Subcutaneous abdominal adipose tissue (tissue), 5 donors: Measurements from ENCODE around the gene FAM53B.
A peak's percentile ranks its signal among the peaks of the same experiment; 100 is the strongest.

Experiments used
- H3K27ac ChIP-seq: one replicate; pipeline ENCODE4 v1.7.0; 2013; ENCODE audit warnings: low read depth, mild to moderate bottlenecking, inconsistent platforms, low read length, moderate library complexity
- H3K27me3 ChIP-seq, 5 donors: one replicate each; pipeline ENCODE4 v1.7.0; 2013; ENCODE audit warnings: low read length in 5 of 5, inconsistent platforms in 1 of 5; ENCODE audit not compliant: control insufficient read depth in 5 of 5, insufficient read depth in 4 of 5
- H3K36me3 ChIP-seq, 5 donors: one replicate each; pipeline ENCODE4 v1.7.0; 2013; ENCODE audit warnings: low read length in 5 of 5; ENCODE audit not compliant: control insufficient read depth in 5 of 5, insufficient read depth in 5 of 5
- H3K4me1 ChIP-seq, 5 donors: one replicate each; pipeline ENCODE4 v1.7.0; 2013; ENCODE audit warnings: low read length in 5 of 5, mild to moderate bottlenecking in 3 of 5, moderate library complexity in 1 of 5; ENCODE audit not compliant: control insufficient read depth in 5 of 5, insufficient read depth in 5 of 5
- H3K4me3 ChIP-seq, 5 donors: one replicate each; pipeline ENCODE4 v1.7.0; 2013; ENCODE audit warnings: low read length in 5 of 5, low read depth in 1 of 5
- H3K9ac ChIP-seq, 5 donors: one replicate each; pipeline ENCODE4 v1.7.0; 2013; ENCODE audit warnings: low read length in 5 of 5, mild to moderate bottlenecking in 4 of 5, moderate library complexity in 3 of 5
- H3K9me3 ChIP-seq, 5 donors: one replicate each; pipeline ENCODE4 v1.7.0; 2013; ENCODE audit warnings: low read length in 5 of 5; ENCODE audit not compliant: control insufficient read depth in 5 of 5
- donor health status: healthy.
- donor health status: healthy.
- donor health status: healthy.
- donor health status: healthy.
- donor health status: healthy.

The FAM53B gene

DNA sequence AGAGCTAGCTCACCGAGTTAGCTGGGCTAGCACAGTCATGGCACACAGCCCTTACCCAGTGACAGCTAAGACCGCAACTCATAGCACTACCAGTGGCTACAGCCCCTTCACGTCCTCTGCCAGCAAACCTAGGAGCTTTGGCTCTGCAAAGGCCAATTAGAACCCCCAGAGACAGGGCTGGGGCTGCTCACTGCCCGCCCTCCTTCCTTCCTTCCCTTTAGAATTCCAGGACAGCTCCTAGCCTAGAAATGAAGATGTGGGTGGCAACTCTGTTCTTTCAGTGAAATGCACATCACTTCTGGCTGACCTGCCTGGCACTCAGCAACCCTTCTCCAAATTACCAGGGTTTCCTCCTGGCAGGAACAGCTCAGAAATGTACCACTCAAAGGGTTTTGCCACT, 99.9 kb downstream of the FAM53B start:
- H3K4me1 ChIP-seq, result peaks cover 49 to 94% (median 84%) of the 10 kb centered on the region in 5 donors
- H3K4me3 ChIP-seq, result no peak overlapping the region
- no peak overlapping the region for H3K9ac ChIP-seq
- no peak overlapping the region for H3K27ac ChIP-seq
- H3K27me3 ChIP-seq, result peaks cover 0 to 4% (median 0%) of the 10 kb centered on the region in 5 donors
- H3K36me3 ChIP-seq, result peaks cover 0 to 13% (median 0%) of the 10 kb centered on the region in 5 donors
- no peaks in the 10 kb centered on the region for H3K9me3 ChIP-seq

GRCh38 chr10:124643330-124644009, 100.7 kb downstream of the FAM53B start:
- H3K36me3 ChIP-seq, result peaks cover 0 to 13% (median 0%) of the 10 kb centered on the region in 5 donors
- no peak overlapping the region for H3K4me3 ChIP-seq
- H3K9ac ChIP-seq, result no peak overlapping the region
- peaks cover 43 to 94% (median 84%) of the 10 kb centered on the region in 5 donors for H3K4me1 ChIP-seq
- no peaks in the 10 kb centered on the region for H3K9me3 ChIP-seq
- H3K27me3 ChIP-seq, result peaks cover 0 to 4% (median 0%) of the 10 kb centered on the region in 5 donors
- no peak overlapping the region for H3K27ac ChIP-seq

GRCh38 chr10:124642088-124642710, 102.0 kb downstream of the FAM53B start:
- Histone ChIP-seq H3K27ac (peak overlapping the region; percentile 20), H3K9ac (peak overlapping the region in 2 of 5 donors; percentile 20 to 39), H3K36me3 (peaks cover 0 to 13% (median 0%) of the 10 kb centered on the region in 5 donors), H3K4me1 (peaks cover 34 to 87% (median 75%) of the 10 kb centered on the region in 5 donors), H3K4me3 (peak overlapping the region in 1 of 5 donors; percentile 17), H3K27me3 (peaks cover 0 to 4% (median 0%) of the 10 kb centered on the region in 5 donors), H3K9me3 (no peaks in the 10 kb centered on the region)

DNA sequence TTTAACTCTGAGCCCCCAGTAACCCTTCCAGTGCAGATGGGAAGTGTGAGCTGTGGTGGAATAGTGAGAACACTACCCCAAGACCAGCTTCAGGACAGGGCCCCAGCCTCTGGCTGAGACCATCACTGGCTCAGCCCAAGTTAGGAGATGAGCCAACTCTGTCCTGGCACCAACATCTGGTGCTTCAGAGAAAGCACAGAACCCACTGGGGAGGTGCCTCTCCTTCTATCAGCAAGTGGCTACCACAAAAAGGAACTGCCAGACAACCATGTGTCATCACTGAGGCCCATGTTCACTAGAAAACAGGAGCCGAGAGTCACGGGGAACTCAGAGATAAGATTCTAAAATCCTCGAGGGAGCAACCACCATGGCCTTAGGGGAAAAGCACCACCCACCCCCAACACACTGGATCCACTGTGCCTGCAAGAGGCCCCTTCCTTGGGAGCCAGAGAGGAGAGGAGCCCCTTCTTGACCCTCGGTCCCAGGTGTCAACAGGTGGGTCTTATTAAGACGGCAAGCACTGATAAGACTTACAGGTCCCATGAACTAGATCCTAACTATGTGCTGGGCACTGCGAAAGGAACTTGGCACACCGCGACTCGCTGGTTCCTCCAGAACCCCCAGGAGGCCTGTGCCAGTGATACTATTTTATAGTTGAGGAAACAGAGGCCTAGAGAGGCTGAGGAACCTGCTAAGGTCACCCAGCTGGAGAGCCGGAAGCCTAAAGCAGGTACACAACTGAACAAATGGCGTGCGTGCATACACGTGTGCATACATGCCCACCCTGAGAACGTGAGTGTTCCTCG, 102.7 kb downstream of the FAM53B start:
- peak overlapping the region; percentile 23 for H3K27ac ChIP-seq
- peak overlapping the region in 2 of 5 donors; percentile 20 to 39 for H3K9ac ChIP-seq
- H3K4me1 ChIP-seq, result peaks cover 28 to 86% (median 68%) of the 10 kb centered on the region in 5 donors

GRCh38 chr10:124640538-124641231, 103.5 kb downstream of the FAM53B start:
- peaks cover 20 to 78% (median 60%) of the 10 kb centered on the region in 5 donors for H3K4me1 ChIP-seq
- H3K9ac ChIP-seq, result peak overlapping the region in 1 of 5 donors; percentile 11
- H3K27me3 ChIP-seq, result no peaks in the 10 kb centered on the region
- peak overlapping the region; percentile 23 for H3K27ac ChIP-seq
- H3K9me3 ChIP-seq, result no peaks in the 10 kb centered on the region
- no peak overlapping the region for H3K4me3 ChIP-seq
- H3K36me3 ChIP-seq, result peaks cover 0 to 16% (median 2%) of the 10 kb centered on the region in 5 donors

More for the DNA sequence above, 102.7 kb downstream of the FAM53B start:
- Histone ChIP-seq H3K36me3 (peaks cover 0 to 16% (median 2%) of the 10 kb centered on the region in 5 donors), H3K4me3 (peak overlapping the region in 2 of 5 donors; percentile 6 to 17), H3K27me3 (peaks cover 0 to under 1% (median 0%) of the 10 kb centered on the region in 5 donors), H3K9me3 (no peaks in the 10 kb centered on the region)

DNA sequence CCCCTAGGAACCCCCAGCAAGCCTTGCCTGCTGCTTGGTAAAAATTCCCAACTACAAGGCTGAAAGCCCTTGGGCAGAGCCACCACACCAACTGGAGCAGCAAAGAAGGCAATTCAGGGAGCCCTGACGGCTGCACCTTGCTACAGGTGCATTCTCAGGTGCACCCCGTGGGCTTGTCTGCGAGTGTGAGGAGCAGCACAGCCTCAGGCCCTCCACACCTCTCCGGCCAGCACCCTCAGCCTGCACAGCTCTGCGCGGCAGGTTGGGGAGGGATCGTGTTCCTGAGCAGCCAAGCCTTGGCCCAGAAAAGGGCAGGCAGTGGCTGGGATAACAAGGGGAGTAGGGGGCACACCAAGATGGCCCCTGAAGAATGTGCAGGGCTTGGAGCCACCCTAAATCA, 104.1 kb downstream of the FAM53B start:
- Histone ChIP-seq H3K4me3 (no peak overlapping the region), H3K9ac (no peak overlapping the region), H3K36me3 (peaks cover 0 to 16% (median 2%) of the 10 kb centered on the region in 5 donors), H3K4me1 (peaks cover 20 to 73% (median 55%) of the 10 kb centered on the region in 5 donors), H3K27me3 (no peaks in the 10 kb centered on the region), H3K27ac (peak overlapping the region; percentile 23), H3K9me3 (no peaks in the 10 kb centered on the region)

GRCh38 chr10:124639646-124640045, 104.5 kb downstream of the FAM53B start:
- Histone ChIP-seq H3K4me1 (peaks cover 20 to 69% (median 51%) of the 10 kb centered on the region in 5 donors), H3K9ac (no peak overlapping the region), H3K36me3 (peaks cover 0 to 16% (median 2%) of the 10 kb centered on the region in 5 donors), H3K27me3 (no peaks in the 10 kb centered on the region), H3K4me3 (no peak overlapping the region), H3K27ac (no peak overlapping the region), H3K9me3 (no peaks in the 10 kb centered on the region)

GRCh38 chr10:124639206-124639605, 105.0 kb downstream of the FAM53B start:
- Histone ChIP-seq H3K27me3 (no peaks in the 10 kb centered on the region), H3K27ac (no peak overlapping the region), H3K36me3 (peaks cover 0 to 16% (median 2%) of the 10 kb centered on the region in 5 donors), H3K9ac (no peak overlapping the region), H3K4me3 (no peak overlapping the region), H3K4me1 (peaks cover 17 to 65% (median 47%) of the 10 kb centered on the region in 5 donors), H3K9me3 (no peaks in the 10 kb centered on the region)

- Histone ChIP-seq H3K9ac (no peak overlapping the region), H3K4me1 (peaks cover 13 to 57% (median 42%) of the 10 kb centered on the region in 5 donors)
Observed at GRCh38 chr10:124637746-124638145, 106.4 kb downstream of the FAM53B start.

More at GRCh38 chr10:124637746-124638145, 106.4 kb downstream of the FAM53B start:
- Histone ChIP-seq H3K27ac (no peak overlapping the region), H3K27me3 (no peaks in the 10 kb centered on the region), H3K9me3 (no peaks in the 10 kb centered on the region), H3K4me3 (no peak overlapping the region), H3K36me3 (peaks cover 0 to 14% (median 2%) of the 10 kb centered on the region in 5 donors)
